SK-N-MC (cell line): ENCODE measurements around the gene AKAP13.

Source experiments
- EZH2 ChIP-seq: fragments of 200-600 bp; sonication (generic); IDR thresholded peaks from one replicate; pipeline ENCODE4 v1.6.1; 2017; ENCODE audit warnings: antibody characterized with exemption
- POLR2AphosphoS5 ChIP-seq: IDR thresholded peaks from 2 replicates; pipeline ENCODE4 v1.6.1; 2012; ENCODE audit warnings: mild to moderate bottlenecking, low read depth, low read length, borderline replicate concordance

DNA sequence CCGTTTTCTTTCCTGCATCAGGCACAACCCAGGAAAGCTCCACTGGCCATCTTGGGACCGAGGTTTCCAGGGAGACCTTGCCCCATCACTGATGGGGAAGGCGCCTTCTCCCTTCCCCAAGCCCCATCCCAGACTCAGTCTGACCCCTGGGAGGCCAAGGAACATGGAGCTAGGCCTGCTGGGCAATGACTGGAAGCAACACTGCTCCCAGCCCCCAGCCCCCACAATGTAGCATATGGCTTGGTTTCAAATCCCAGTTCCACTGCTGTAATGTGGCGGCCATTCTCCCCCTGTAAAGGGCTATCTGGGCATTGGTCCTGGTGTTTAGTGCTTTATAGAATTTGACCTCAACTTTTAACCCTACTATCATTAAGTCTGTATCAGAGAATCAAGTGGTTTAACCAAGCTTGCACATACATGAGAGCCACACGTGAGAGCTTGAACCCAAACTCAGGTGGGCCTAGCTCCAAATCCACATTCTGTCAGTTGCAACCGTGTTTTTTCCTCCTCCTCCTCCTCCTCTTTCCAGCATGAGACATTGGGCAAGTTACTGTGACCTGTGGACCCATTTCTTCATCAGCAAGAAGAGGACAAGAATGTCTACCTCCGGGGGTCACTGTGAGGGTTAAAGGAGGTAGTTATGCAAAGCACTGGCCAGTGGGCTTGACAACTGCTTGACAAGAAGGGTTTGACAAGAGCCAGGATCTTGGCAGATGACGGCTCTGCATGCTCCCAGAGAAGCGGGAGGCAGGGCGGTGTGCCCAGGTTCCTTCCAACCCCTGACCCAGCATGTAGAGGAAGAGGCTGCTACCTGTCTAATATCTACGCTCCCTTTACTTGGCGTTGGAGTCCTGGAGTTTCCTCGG lies 376.9 kb downstream of the AKAP13 start:
- TF ChIP-seq POLR2AphosphoS5 (no peak), EZH2 (no peak)
